ENCODE data around the gene PRKAR1B.

PRKAR1B gene

GRCh38 chr7:701086-701671 is 25.9 kb downstream of the PRKAR1B start:
- H3K9me3 ChIP-seq (ENCODE audit: control insufficient read depth, insufficient read depth, low read depth, low read length): no peaks in the 10 kb centered on the region
- TF ChIP-seq ZBTB20 (tag by site-specific recombination; IDR thresholded peaks at IDR 0.05): no peak
- TF ChIP-seq ZNF558 (tag by site-specific recombination; IDR thresholded peaks at IDR 0.05): peak; percentile 93
- TF ChIP-seq ZBTB1 (tag by site-specific recombination; IDR thresholded peaks at IDR 0.05): no peak
- TF ChIP-seq ZNF366 (tag by site-specific recombination; conservative IDR thresholded peaks at IDR 0.05): peak; percentile 87
- no peak for TF ChIP-seq ZNF169 (tag by site-specific recombination; IDR thresholded peaks at IDR 0.05)
- TF ChIP-seq ZNF311 (tag by site-specific recombination; IDR thresholded peaks at IDR 0.05; ENCODE audit: borderline replicate concordance): no peak
- no peak for TF ChIP-seq ZNF211 (tag by site-specific recombination; IDR thresholded peaks at IDR 0.05; ENCODE audit: low read depth)
- no peak for TF ChIP-seq OSR2 (tag by site-specific recombination; IDR thresholded peaks at IDR 0.05)
- H3K4me1 ChIP-seq (ENCODE audit: control insufficient read depth, insufficient read depth, low read length): no peaks in the 10 kb centered on the region
- H3K4me3 ChIP-seq (ENCODE audit: low read depth, low read length): no peak overlapping the region
- ChIA-PET POLR2A (no interaction called here), CTCF (no interaction called here)
- no peak overlapping the region for H3K27ac ChIP-seq (ENCODE audit: extremely low read depth, low read depth, low read length)
- peaks cover 0 to 5% of the 10 kb centered on the region in 2 experiments; a peak in 1 of 3 replicates for H3K36me3 ChIP-seq (ENCODE audit: control insufficient read depth in 2 of 2, insufficient read depth in 1 of 2, low read length in 2 of 2)

DNA sequence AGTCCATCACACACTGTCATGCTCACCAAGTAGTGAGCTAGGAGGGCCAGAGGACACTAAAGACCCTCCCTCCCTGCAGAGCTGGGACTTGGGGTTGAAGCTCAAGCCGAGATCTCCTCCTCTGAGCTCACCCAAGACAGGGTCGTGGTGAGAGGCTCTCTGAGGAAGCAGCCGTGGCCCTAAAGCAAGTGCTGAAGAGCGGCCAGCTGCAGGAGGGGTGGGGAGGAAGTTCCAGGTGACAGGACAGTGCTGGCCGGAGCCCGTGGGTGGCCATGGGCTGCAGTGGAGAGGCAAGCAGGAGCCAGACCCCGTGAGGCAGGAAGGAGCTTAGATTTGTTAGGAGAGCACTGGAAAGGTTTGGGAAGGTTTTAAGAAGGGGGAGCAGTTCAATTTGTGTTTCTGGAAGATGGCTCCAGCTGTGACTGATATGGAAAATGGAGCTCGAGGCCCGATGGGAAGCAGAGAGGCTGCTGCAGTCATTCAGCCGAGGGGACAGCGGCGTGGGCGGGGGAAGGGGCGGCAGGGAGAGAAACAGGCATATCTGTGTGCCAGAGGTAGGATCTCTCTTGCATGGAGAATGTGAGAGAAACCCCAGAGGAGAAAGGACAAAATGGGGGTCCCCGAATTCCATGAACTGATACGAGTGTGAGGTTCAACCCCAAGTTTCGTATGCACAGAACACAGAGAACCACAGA is 27.5 kb downstream of the PRKAR1B start:
- Histone ChIP-seq H3K27ac (ENCODE audit: extremely low read depth, low read depth, low read length) (no peak overlapping the region), H3K4me1 (ENCODE audit: control insufficient read depth, insufficient read depth, low read length) (no peaks in the 10 kb centered on the region), H3K36me3 (ENCODE audit: control insufficient read depth in 2 of 2, insufficient read depth in 1 of 2, low read length in 2 of 2) (peaks cover 0 to 5% of the 10 kb centered on the region in 2 experiments; a peak in 1 of 3 replicates), H3K4me3 (ENCODE audit: low read depth, low read length) (no peak overlapping the region), H3K9me3 (ENCODE audit: control insufficient read depth, insufficient read depth, low read depth, low read length) (no peaks in the 10 kb centered on the region)
- CTCF ChIA-PET: no interaction called here
- TF ChIP-seq ZFHX2 (tag by site-specific recombination; conservative IDR thresholded peaks at IDR 0.05) (0 out of 2 replicates have a peak, but pooled peaks have one; percentile 20), PRDM2 (tag by site-specific recombination; IDR thresholded peaks at IDR 0.05; ENCODE audit: borderline replicate concordance) (no peak)
- POLR2A ChIA-PET: no interaction called here

DNA sequence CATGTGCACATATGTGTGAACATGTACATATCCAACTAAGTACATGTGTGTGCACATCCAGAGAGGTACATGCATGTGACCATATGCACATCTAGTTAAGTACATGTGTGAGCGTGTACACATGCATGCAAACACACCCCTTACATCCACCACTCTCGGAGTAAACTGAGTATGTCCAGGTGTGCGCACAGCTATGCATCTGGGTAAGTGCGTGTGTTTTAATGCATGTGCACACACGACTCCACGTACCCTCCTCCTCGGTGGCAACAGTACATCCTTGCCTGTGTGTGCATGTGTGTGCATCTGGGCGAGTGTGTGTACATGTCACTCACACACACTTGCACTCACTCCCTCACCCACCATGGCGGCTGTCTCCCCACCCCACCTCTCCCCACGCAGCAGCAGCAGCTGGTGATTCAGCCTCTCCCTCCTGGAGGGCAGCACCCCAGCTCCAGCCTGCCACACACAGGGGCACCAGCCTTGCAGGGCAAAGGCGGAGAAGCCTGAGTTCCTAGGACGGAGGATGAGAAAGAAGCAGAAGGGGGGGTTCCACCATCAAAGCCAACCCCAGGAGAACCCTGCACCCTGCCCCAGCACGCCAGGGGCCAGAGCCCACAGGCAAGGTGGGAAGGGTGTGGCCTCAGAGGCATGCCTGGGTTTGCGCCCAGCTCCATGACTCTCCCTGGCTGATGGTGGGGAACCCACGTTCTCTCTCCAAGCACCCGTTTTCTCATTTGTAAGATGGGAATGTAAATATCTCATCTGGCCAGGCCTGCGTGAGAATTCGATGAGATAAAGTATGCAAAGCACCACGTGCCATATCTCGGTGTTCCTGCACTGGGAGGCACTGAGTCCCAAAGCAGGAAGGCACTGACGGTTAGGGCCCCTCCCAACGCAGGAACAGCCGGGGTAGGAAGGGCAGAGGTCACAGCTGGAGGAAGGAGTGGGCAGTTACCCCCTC is 28.3 kb downstream of the PRKAR1B start:
- H3K4me1 ChIP-seq (ENCODE audit: control insufficient read depth, insufficient read depth, low read length): no peaks in the 10 kb centered on the region
- H3K4me3 ChIP-seq (ENCODE audit: low read depth, low read length): no peak overlapping the region
- peaks cover 0 to 5% of the 10 kb centered on the region in 2 experiments; a peak in 1 of 3 replicates for H3K36me3 ChIP-seq (ENCODE audit: control insufficient read depth in 2 of 2, insufficient read depth in 1 of 2, low read length in 2 of 2)
- CTCF ChIA-PET: no interaction called here
- H3K27ac ChIP-seq (ENCODE audit: extremely low read depth, low read depth, low read length): no peak overlapping the region
- POLR2A ChIA-PET: no interaction called here
- no peaks in the 10 kb centered on the region for H3K9me3 ChIP-seq (ENCODE audit: control insufficient read depth, insufficient read depth, low read depth, low read length)
- TF ChIP-seq ZSCAN16 (tag by site-specific recombination; IDR thresholded peaks at IDR 0.05): no peak
- TF ChIP-seq, protein P1, sequence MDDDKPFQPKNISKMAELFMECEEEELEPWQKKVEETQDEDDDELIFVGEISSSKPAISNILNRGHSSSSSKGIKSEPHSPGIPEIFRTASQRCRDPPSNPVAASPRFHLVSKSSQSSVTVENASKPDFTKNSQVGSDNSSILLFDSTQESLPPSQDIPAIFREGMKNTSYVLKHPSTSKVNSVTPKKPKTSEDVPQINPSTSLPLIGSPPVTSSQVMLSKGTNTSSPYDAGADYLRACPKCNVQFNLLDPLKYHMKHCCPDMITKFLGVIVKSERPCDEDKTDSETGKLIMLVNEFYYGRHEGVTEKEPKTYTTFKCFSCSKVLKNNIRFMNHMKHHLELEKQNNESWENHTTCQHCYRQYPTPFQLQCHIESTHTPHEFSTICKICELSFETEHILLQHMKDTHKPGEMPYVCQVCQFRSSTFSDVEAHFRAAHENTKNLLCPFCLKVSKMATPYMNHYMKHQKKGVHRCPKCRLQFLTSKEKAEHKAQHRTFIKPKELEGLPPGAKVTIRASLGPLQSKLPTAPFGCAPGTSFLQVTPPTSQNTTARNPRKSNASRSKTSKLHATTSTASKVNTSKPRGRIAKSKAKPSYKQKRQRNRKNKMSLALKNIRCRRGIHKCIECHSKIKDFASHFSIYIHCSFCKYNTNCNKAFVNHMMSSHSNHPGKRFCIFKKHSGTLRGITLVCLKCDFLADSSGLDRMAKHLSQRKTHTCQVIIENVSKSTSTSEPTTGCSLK (tag by site-specific recombination; IDR thresholded peaks at IDR 0.05): no peak
- TF ChIP-seq ZNF302 (tag by site-specific recombination; IDR thresholded peaks at IDR 0.05; ENCODE audit: low read depth): no peak
- no peak for TF ChIP-seq ZNF311 (tag by site-specific recombination; IDR thresholded peaks at IDR 0.05; ENCODE audit: borderline replicate concordance)
- TF ChIP-seq ZNF654 (tag by site-specific recombination; IDR thresholded peaks at IDR 0.05; ENCODE audit: low read depth): no peak
- TF ChIP-seq ZNF571 (tag by site-specific recombination; IDR thresholded peaks at IDR 0.05): no peak
- TF ChIP-seq, protein P2, sequence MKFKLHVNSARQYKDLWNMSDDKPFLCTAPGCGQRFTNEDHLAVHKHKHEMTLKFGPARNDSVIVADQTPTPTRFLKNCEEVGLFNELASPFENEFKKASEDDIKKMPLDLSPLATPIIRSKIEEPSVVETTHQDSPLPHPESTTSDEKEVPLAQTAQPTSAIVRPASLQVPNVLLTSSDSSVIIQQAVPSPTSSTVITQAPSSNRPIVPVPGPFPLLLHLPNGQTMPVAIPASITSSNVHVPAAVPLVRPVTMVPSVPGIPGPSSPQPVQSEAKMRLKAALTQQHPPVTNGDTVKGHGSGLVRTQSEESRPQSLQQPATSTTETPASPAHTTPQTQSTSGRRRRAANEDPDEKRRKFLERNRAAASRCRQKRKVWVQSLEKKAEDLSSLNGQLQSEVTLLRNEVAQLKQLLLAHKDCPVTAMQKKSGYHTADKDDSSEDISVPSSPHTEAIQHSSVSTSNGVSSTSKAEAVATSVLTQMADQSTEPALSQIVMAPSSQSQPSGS (tag by site-specific recombination; IDR thresholded peaks at IDR 0.05; ENCODE audit: low read depth): no peak
- TF ChIP-seq ZNF366 (tag by site-specific recombination; conservative IDR thresholded peaks at IDR 0.05): no peak
- no peak for TF ChIP-seq ZNF335 (tag by site-specific recombination; conservative IDR thresholded peaks at IDR 0.05)
- TF ChIP-seq ZBTB17 (tag by site-specific recombination; IDR thresholded peaks at IDR 0.05): no peak
